Ishikawa (cell line): ENCODE data around the gene ZNF554.

Experiments used
- CEBPB ChIP-seq: IDR thresholded peaks from 2 replicates; pipeline ENCODE4 v1.6.1; 2012
- CREB1 ChIP-seq: IDR thresholded peaks from 2 replicates; pipeline ENCODE4 v1.6.1; 2012; ENCODE audit warnings: low read depth
- EGR1 ChIP-seq: IDR thresholded peaks from 2 replicates; pipeline ENCODE4 v1.6.1; 2012
- EP300 ChIP-seq: IDR thresholded peaks from 2 replicates; pipeline ENCODE4 v1.6.1; 2012; ENCODE audit warnings: borderline replicate concordance
- FOXM1 ChIP-seq: IDR thresholded peaks from 2 replicates; pipeline ENCODE4 v1.6.1; 2012; ENCODE audit warnings: low read depth, borderline replicate concordance
- MAX ChIP-seq: IDR thresholded peaks from 2 replicates; pipeline ENCODE4 v1.6.1; 2012
- NFIC ChIP-seq: IDR thresholded peaks from 2 replicates; pipeline ENCODE4 v1.6.1; 2012
- RAD21 ChIP-seq: IDR thresholded peaks from 2 replicates; pipeline ENCODE4 v1.6.1; 2012; ENCODE audit warnings: low read depth
- REST ChIP-seq: IDR thresholded peaks from 2 replicates; pipeline ENCODE4 v1.6.1; 2012; ENCODE audit warnings: low read depth, mild to moderate bottlenecking
- TAF1 ChIP-seq: IDR thresholded peaks from 2 replicates; pipeline ENCODE4 v1.6.1; 2012; ENCODE audit warnings: low read depth, mild to moderate bottlenecking
- TCF12 ChIP-seq: IDR thresholded peaks from 2 replicates; pipeline ENCODE4 v1.6.1; 2012; ENCODE audit warnings: low read depth
- TEAD4 ChIP-seq: IDR thresholded peaks from 2 replicates; pipeline ENCODE4 v1.6.1; 2012
- USF1 ChIP-seq: IDR thresholded peaks from 2 replicates; pipeline ENCODE4 v1.6.1; 2012
- YY1 ChIP-seq: IDR thresholded peaks from 2 replicates; pipeline ENCODE4 v1.6.1; 2012; ENCODE audit warnings: low read depth
- ZBTB7A ChIP-seq: IDR thresholded peaks from 2 replicates; pipeline ENCODE4 v1.6.1; 2012; ENCODE audit warnings: low read depth

The ZNF554 gene

GRCh38 chr19:2812414-2813234 lies 7.0 kb upstream of the ZNF554 start:
- no peak for TF ChIP-seq TCF12
- TF ChIP-seq EGR1, result no peak
- no peak for TF ChIP-seq CEBPB
- no peak for TF ChIP-seq TEAD4
- no peak for TF ChIP-seq FOXM1
- no peak for TF ChIP-seq USF1
- no peak for TF ChIP-seq MAX
- no peak for TF ChIP-seq NFIC
- no peak for TF ChIP-seq TAF1

- TF ChIP-seq MAX, result no peak
- TF ChIP-seq TAF1, result no peak
- TF ChIP-seq RAD21, result no peak
- no peak for TF ChIP-seq CREB1
- no peak for TF ChIP-seq CEBPB
- no peak for TF ChIP-seq ZBTB7A
- TF ChIP-seq EP300, result no peak
- TF ChIP-seq YY1, result no peak
- no peak for TF ChIP-seq TCF12
- TF ChIP-seq FOXM1, result no peak
- TF ChIP-seq NFIC, result no peak
Observed at GRCh38 chr19:2813235-2814160, 6.2 kb upstream of the ZNF554 start.

- no peak for TF ChIP-seq ZBTB7A
- TF ChIP-seq YY1, result no peak
- no peak for TF ChIP-seq NFIC
- TF ChIP-seq TCF12, result no peak
- no peak for TF ChIP-seq USF1
- TF ChIP-seq TEAD4, result no peak
- TF ChIP-seq EP300, result no peak
- no peak for TF ChIP-seq TAF1
- TF ChIP-seq CEBPB, result no peak
- no peak for TF ChIP-seq CREB1
- TF ChIP-seq EGR1, result no peak
- TF ChIP-seq FOXM1, result no peak
- TF ChIP-seq REST, result no peak
- TF ChIP-seq MAX, result no peak
- no peak for TF ChIP-seq RAD21
Observed at GRCh38 chr19:2814426-2814825, 5.2 kb upstream of the ZNF554 start.

GRCh38 chr19:2815191-2815614 lies 4.5 kb upstream of the ZNF554 start:
- no peak for TF ChIP-seq CEBPB
- no peak for TF ChIP-seq YY1
- no peak for TF ChIP-seq TAF1
- no peak for TF ChIP-seq ZBTB7A
- TF ChIP-seq CREB1, result no peak
- TF ChIP-seq TEAD4, result no peak
- TF ChIP-seq USF1, result no peak
- TF ChIP-seq RAD21, result no peak
- no peak for TF ChIP-seq NFIC
- TF ChIP-seq REST, result no peak
- TF ChIP-seq MAX, result no peak
- no peak for TF ChIP-seq FOXM1
- TF ChIP-seq TCF12, result no peak
